Osteocyte (in vitro differentiated cells): ENCODE data around the gene EXOC3. TPM values are rescaled to one million over a fixed set of nuclear protein-coding genes. Genes with fewer than 3 reads are reported as not detected.

Source experiments
- DNase-seq: peaks from one replicate; pipeline ENCODE4 v3.0.0; 2021; ENCODE audit warnings: mixed read lengths; ENCODE audit not compliant: unreplicated experiment; ENCODE audit errors: extremely low spot score
- H3K27ac Mint-ChIP-seq: one replicate; pipeline ENCODE4 v1.8.0; 2021; ENCODE audit warnings: mild to moderate bottlenecking, mixed read lengths; ENCODE audit not compliant: unreplicated experiment
- H3K27me3 Mint-ChIP-seq: one replicate; pipeline ENCODE4 v1.8.0; 2021; ENCODE audit warnings: mixed read lengths; ENCODE audit not compliant: unreplicated experiment
- H3K36me3 Mint-ChIP-seq: one replicate; pipeline ENCODE4 v1.8.0; 2021; ENCODE audit warnings: mixed read lengths; ENCODE audit not compliant: unreplicated experiment
- H3K4me1 Mint-ChIP-seq: one replicate; pipeline ENCODE4 v1.8.0; 2021; ENCODE audit warnings: mixed read lengths; ENCODE audit not compliant: unreplicated experiment
- H3K4me3 Mint-ChIP-seq: one replicate; pipeline ENCODE4 v1.8.0; 2021; ENCODE audit warnings: mild to moderate bottlenecking, moderate library complexity, mixed read lengths; ENCODE audit not compliant: unreplicated experiment
- H3K9me3 Mint-ChIP-seq: one replicate; pipeline ENCODE4 v1.8.0; 2021; ENCODE audit warnings: mixed read lengths; ENCODE audit not compliant: unreplicated experiment
- total RNA-seq: library from RNA; stranded (reverse); gene quantifications from 2 replicates; pipeline ENCODE4 v1.2.1, GENCODE V29; 2021
- TF ChIP-seq, protein P1 (sequence below): fragments of 200-600 bp; sonication (generic); IDR thresholded peaks from 2 replicates; pipeline ENCODE4 v1.5.0; 2021; ENCODE audit warnings: antibody characterized with exemption, mild to moderate bottlenecking, moderate library complexity

EXOC3 gene
- total RNA-seq, 1 donor from 2014 or later: 81.4 TPM

DNA sequence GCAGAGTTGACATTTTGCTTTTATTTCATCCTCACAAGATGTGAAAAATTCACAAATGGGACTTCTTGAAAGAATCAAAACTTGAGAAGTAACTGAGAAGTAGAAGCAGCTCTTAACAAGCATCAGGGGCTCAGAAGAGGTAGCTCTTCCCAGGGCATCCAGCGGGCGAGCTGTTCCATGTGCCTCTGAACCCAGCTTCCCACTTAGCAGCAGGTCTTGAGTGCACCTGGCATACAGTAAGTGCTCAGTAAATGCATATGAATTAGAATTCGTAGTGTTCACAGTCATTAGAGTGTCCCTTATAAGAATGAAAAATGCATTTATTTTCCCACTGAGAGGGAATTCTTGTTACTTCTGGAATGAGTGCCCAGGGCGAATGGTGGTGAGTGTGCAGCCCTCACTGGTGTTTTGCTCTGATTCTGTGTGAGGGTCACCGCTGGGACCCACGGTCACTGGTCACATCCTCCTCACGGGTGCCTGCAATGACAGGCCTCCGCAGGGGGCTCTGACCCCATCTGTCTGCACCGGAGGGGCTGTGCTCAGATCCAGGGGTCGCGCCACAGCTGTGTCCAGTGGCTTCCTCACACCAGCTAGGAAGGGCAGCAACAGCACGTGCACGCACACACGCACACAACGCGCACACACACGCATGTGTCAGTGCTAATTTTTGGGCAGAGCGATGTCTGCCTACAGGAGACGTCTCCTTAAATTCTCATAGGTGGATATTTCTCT is 26.9 kb downstream of the EXOC3 start:
- TF ChIP-seq, protein P1, sequence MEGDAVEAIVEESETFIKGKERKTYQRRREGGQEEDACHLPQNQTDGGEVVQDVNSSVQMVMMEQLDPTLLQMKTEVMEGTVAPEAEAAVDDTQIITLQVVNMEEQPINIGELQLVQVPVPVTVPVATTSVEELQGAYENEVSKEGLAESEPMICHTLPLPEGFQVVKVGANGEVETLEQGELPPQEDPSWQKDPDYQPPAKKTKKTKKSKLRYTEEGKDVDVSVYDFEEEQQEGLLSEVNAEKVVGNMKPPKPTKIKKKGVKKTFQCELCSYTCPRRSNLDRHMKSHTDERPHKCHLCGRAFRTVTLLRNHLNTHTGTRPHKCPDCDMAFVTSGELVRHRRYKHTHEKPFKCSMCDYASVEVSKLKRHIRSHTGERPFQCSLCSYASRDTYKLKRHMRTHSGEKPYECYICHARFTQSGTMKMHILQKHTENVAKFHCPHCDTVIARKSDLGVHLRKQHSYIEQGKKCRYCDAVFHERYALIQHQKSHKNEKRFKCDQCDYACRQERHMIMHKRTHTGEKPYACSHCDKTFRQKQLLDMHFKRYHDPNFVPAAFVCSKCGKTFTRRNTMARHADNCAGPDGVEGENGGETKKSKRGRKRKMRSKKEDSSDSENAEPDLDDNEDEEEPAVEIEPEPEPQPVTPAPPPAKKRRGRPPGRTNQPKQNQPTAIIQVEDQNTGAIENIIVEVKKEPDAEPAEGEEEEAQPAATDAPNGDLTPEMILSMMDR: no peak
- H3K4me1 Mint-ChIP-seq: peaks cover 19% of the 10 kb centered on the region
- H3K27me3 Mint-ChIP-seq: no peaks in the 10 kb centered on the region
- no peak overlapping the region for H3K4me3 Mint-ChIP-seq
- no peaks in the 10 kb centered on the region for H3K9me3 Mint-ChIP-seq
- H3K27ac Mint-ChIP-seq: no peak overlapping the region
- peaks cover 8% of the 10 kb centered on the region for H3K36me3 Mint-ChIP-seq
- no peak for DNase-seq

DNA sequence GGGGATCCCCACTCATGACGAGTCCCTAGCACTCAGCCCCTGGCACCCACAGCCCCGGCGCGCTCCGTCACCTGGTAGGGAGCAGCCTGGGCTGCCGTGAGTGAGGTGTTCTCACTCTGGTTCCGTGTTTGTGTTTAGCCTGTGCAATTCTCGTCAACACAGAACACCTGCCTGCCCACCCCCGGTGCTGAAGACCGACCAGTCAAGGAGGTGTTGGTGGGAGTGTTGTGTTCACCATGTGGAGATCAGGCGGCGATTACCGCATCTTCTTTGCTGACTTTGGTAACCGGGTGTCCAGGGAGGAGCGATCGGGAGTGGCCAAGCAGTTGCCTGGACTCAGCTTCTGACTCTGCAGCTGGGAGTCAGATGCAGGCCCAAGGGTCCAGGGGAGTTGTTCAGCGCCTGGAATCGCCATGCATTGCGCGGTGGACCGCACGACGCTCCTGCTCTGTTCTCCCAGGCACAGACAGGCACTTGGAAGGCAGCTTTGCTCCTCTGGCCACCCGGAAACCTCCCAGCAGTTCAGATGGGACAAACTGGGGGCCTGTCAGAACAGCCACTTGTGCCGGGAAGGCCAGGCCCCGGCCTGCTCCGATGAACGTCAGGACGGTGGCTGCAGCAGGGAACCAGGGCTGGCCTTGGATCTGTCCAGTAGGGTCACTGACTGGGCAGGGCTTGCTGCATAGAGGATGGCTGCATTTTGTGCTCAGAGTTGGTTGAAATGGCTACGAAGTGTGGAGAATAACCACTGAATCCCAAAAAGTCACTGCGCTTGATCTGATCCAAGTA is 28.2 kb downstream of the EXOC3 start:
- H3K9me3 Mint-ChIP-seq: no peaks in the 10 kb centered on the region
- peak overlapping the region; percentile 71 for H3K27ac Mint-ChIP-seq
- peak overlapping the region; percentile 75 for H3K4me3 Mint-ChIP-seq
- H3K36me3 Mint-ChIP-seq: peaks cover 8% of the 10 kb centered on the region
- H3K4me1 Mint-ChIP-seq: peaks cover 19% of the 10 kb centered on the region
- TF ChIP-seq, protein P1: no peak
- H3K27me3 Mint-ChIP-seq: no peaks in the 10 kb centered on the region
- DNase-seq: no peak

DNA sequence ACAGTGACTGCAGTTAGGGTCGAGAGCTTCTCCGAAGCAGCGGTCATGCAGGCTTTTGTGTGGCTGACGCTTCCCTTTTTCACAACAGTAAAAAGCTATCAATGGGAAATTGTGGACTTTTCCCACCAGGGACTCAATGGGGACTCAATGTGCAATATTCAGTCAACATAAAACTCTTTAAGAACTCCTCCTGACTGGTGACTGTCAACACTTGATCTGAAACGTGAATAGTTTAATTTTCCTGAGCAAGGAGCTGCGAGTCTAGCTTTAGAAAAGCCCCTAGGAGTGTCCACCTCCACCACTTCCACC is 28.7 kb downstream of the EXOC3 start:
- no peak for DNase-seq
- H3K36me3 Mint-ChIP-seq: peaks cover 5% of the 10 kb centered on the region
- H3K4me1 Mint-ChIP-seq: peaks cover 19% of the 10 kb centered on the region
- no peaks in the 10 kb centered on the region for H3K9me3 Mint-ChIP-seq
- TF ChIP-seq, protein P1: no peak
- peak overlapping the region; percentile 75 for H3K4me3 Mint-ChIP-seq
- no peaks in the 10 kb centered on the region for H3K27me3 Mint-ChIP-seq
- H3K27ac Mint-ChIP-seq: peak overlapping the region; percentile 71

DNA sequence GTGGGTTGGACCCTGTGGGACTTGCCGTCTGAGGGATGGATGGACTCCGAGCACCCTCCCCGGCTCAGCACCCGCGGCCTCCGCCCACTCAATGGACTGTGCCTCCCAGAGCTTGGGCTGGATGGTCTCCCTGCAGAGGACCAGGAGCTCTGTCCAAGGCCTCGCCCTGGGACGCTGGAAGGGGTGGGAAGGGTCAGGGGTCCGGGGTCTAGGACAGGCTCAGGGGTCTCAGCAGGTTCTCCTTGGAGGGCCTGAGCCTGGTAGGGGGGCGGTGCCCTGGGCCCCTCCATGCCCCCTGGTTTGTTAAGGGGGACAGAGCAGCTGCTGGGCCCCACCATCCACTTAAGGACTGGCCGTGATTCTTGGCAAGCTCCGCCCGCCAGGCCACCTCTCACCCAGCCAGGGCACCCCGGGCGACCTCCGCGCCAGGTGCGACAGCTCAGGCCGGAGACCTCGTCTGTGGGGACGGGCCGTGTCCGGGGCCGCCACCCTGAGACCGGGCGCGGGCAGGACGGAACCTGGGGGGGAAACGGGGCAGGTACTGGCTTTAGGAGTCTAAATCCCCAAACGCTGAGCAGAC is 29.2 kb downstream of the EXOC3 start:
- H3K4me3 Mint-ChIP-seq: peak overlapping the region; percentile 75
- H3K36me3 Mint-ChIP-seq: peaks cover 4% of the 10 kb centered on the region
- no peaks in the 10 kb centered on the region for H3K27me3 Mint-ChIP-seq
- H3K4me1 Mint-ChIP-seq: peaks cover 19% of the 10 kb centered on the region
- TF ChIP-seq, protein P1: no peak
- no peaks in the 10 kb centered on the region for H3K9me3 Mint-ChIP-seq
- no peak for DNase-seq
- H3K27ac Mint-ChIP-seq: peak overlapping the region; percentile 71
